ENCODE results near the gene ADAMTS2. TPM values are rescaled to one million over a fixed set of nuclear protein-coding genes. Genes with fewer than 3 reads are reported as not detected.

ADAMTS2 gene
- total and polyA plus RNA-seq, 2 of the 8 experiments (the other 6 are each of a cell fraction or from before 2014, with no cell fraction given) = 6.6 to 7.3 TPM

GRCh38 chr5:179376701-179377420 is 31.6 kb upstream of the ADAMTS2 start (continued):
- TF ChIP-seq CHD7 (IDR thresholded peaks at IDR 0.05; ENCODE audit: insufficient replicate concordance, low read length) (no peak), TBP (IDR thresholded peaks at IDR 0.05; ENCODE audit: low read depth, low read length) (no peak), TCF12 (IDR thresholded peaks at IDR 0.05; ENCODE audit: low read depth, low read length) (no peak), CREB1 (IDR thresholded peaks at IDR 0.05) (no peak), ATF3 (IDR thresholded peaks at IDR 0.05; ENCODE audit: insufficient read depth, low read depth, low read length) (no peak), RNF2 (IDR thresholded peaks at IDR 0.05; ENCODE audit: borderline replicate concordance, low read depth, low read length, missing control alignments, poor library complexity, severe bottlenecking) (no peak), SUZ12 (IDR thresholded peaks at IDR 0.05; ENCODE audit: low read length) (no peak), CHD1 (IDR thresholded peaks at IDR 0.05; ENCODE audit: low read depth, low read length) (no peak)
